ENCODE measurements around the gene RNF115.
"Not testable (repeated sequence)": the region's sequence is repeated elsewhere in the genome, so short reads cannot be mapped to it uniquely, and the experiment has no call there.

Gene RNF115

GRCh38 chr1:145726193-145726592, 97.7 kb downstream of the RNF115 start:
- FAIRE-seq: not testable (repeated sequence)

GRCh38 chr1:145720878-145721671, 102.8 kb downstream of the RNF115 start:
- FAIRE-seq: no peak

- FAIRE-seq: no peak
These were observed 103.4 kb downstream of the RNF115 start for GRCh38 chr1:145720556-145720877.

GRCh38 chr1:145719230-145720079, 104.4 kb downstream of the RNF115 start, which contains the start of gene CD160:
TSS of gene CD160 (plus strand) at chr1:145719499. CDS start at chr1:145728328, 8,829 bp downstream.
- FAIRE-seq: no peak

GRCh38 chr1:145718465-145718864, 105.4 kb downstream of the RNF115 start:
- not testable (repeated sequence) for FAIRE-seq

- FAIRE-seq: no peak
These were observed 106.1 kb downstream of the RNF115 start for GRCh38 chr1:145717833-145718232.

- no peak for FAIRE-seq
These were observed 107.1 kb downstream of the RNF115 start for GRCh38 chr1:145716641-145717345.

GRCh38 chr1:145714524-145715111, 109.3 kb downstream of the RNF115 start:
- no peak for FAIRE-seq

GRCh38 chr1:145711213-145711651, 112.7 kb downstream of the RNF115 start:
- no peak for FAIRE-seq

GRCh38 chr1:145710291-145711027, 113.4 kb downstream of the RNF115 start:
- FAIRE-seq: no peak

- no peak for FAIRE-seq
These were observed 115.8 kb downstream of the RNF115 start for GRCh38 chr1:145708063-145708462.

- FAIRE-seq: no peak
These were observed 116.6 kb downstream of the RNF115 start, which contains the start of gene PDZK1 for GRCh38 chr1:145707183-145707867. TSS of gene PDZK1 (minus strand) at chr1:145707368. CDS start at chr1:145688021, 19,347 bp downstream.

GRCh38 chr1:145706086-145706664, 117.7 kb downstream of the RNF115 start:
- FAIRE-seq: no peak

GRCh38 chr1:145705622-145706021, 118.3 kb downstream of the RNF115 start:
- no peak for FAIRE-seq

GRCh38 chr1:145702826-145703225, 121.1 kb downstream of the RNF115 start:
- FAIRE-seq: no peak

- FAIRE-seq: no peak
These were observed 121.8 kb downstream of the RNF115 start for GRCh38 chr1:145702052-145702451.

GRCh38 chr1:145701306-145701862, 122.5 kb downstream of the RNF115 start:
- FAIRE-seq: no peak

- no peak for FAIRE-seq
These were observed 127.3 kb downstream of the RNF115 start for GRCh38 chr1:145696630-145696960.

- FAIRE-seq: no peak
These were observed 127.9 kb downstream of the RNF115 start for GRCh38 chr1:145695821-145696629.

Measured in A204.1 (cell line).